EH (cell line): ENCODE measurements around the gene CGB2.

Experiments used
- DNase-seq: peaks from one replicate; pipeline ENCODE4 v3.0.0-alpha.2; 2015; ENCODE audit warnings: low read depth

CGB2 gene

GRCh38 chr19:49031642-49032301, at the start of gene CGB2:
TSS of gene CGB2 (plus strand) at chr19:49031890. CDS start at chr19:49032096, 206 bp downstream.
- peak; percentile 12 for DNase-seq

GRCh38 chr19:48982280-48982679, 49.4 kb upstream of the CGB2 start:
- DNase-seq = no peak

GRCh38 chr19:48985711-48986110, 46.0 kb upstream of the CGB2 start:
- DNase-seq = no peak

- no peak for DNase-seq
Observed at GRCh38 chr19:48986211-48986610, 45.5 kb upstream of the CGB2 start.

GRCh38 chr19:48987323-48987722, 44.4 kb upstream of the CGB2 start:
- no peak for DNase-seq

GRCh38 chr19:48988286-48988685, 43.4 kb upstream of the CGB2 start:
- DNase-seq = no peak

- DNase-seq = no peak
Observed at GRCh38 chr19:48988860-48989259, 42.8 kb upstream of the CGB2 start.

- DNase-seq = peak; percentile 57
Observed at GRCh38 chr19:48989701-48990291, 41.9 kb upstream of the CGB2 start.

- no peak for DNase-seq
Observed at GRCh38 chr19:48990400-48990799, 41.3 kb upstream of the CGB2 start.

GRCh38 chr19:48991011-48991609, 40.6 kb upstream of the CGB2 start:
- no peak for DNase-seq

- peak; percentile 92 for DNase-seq
Observed at GRCh38 chr19:48991873-48992580, 39.7 kb upstream of the CGB2 start.

- DNase-seq = no peak
Observed at GRCh38 chr19:48992581-48993174, 39.0 kb upstream of the CGB2 start.

GRCh38 chr19:48993175-48994034, 38.3 kb upstream of the CGB2 start, which contains the start of the genes GYS1 and RUVBL2:
TSS of gene GYS1 (minus strand) at chr19:48993309. CDS start at chr19:48993112, 197 bp downstream.
TSS of gene RUVBL2 (plus strand) at chr19:48993887. CDS start at chr19:48993912, 25 bp downstream.
- peak; percentile 100 for DNase-seq

GRCh38 chr19:48994035-48994386, 37.7 kb upstream of the CGB2 start:
- DNase-seq = no peak

- peak; percentile 61 for DNase-seq
Observed at GRCh38 chr19:48997972-48998371, 33.7 kb upstream of the CGB2 start.

- DNase-seq = peak; percentile 73
Observed at GRCh38 chr19:48999481-49000325, 32.0 kb upstream of the CGB2 start.

GRCh38 chr19:49004133-49004532, 27.6 kb upstream of the CGB2 start:
- no peak for DNase-seq

- DNase-seq = no peak
Observed at GRCh38 chr19:49004964-49005614, 26.6 kb upstream of the CGB2 start.

- no peak for DNase-seq
Observed at GRCh38 chr19:49006905-49007304, 24.8 kb upstream of the CGB2 start.

GRCh38 chr19:49009828-49010227, 21.9 kb upstream of the CGB2 start:
- DNase-seq = no peak
